A673 (cell line): ENCODE results near the gene WDR27. TPM values are rescaled to one million over a fixed set of nuclear protein-coding genes. Genes with fewer than 3 reads are reported as not detected.

Experiments
- Bru-seq: library from RNA; stranded (reverse); fragments of 400-500 nt; gene quantifications from one replicate; lab custom pipeline; 2021; lab: Mats Ljungman, UMichigan
- BruChase-seq, 2 experiments: library from RNA; stranded (reverse); fragments of 400-500 nt; gene quantifications; one replicate each; lab custom pipeline; 2021; lab: Mats Ljungman, UMichigan
- BruUV-seq: library from RNA; stranded (reverse); fragments of 400-500 nt; replicated peaks from 2 replicates; lab custom pipeline; 2021; lab: Mats Ljungman, UMichigan
- CTCF ChIA-PET: fragments of 300-600 bp; sonication (Branson Sonifier 250); formaldehyde crosslinking; loops from one replicate; lab custom pipeline; 2022; ENCODE audit warnings: antibody characterized with exemption; lab: Charles Lee
- POLR2A ChIA-PET: fragments of 300-600 bp; sonication (Branson Sonifier 250); formaldehyde crosslinking; loops from one replicate; lab custom pipeline; 2022; ENCODE audit warnings: antibody characterized with exemption; ENCODE audit not compliant: low non-redundant PET; lab: Charles Lee
- DNase-seq: peaks from one replicate; pipeline ENCODE4 v3.0.0-alpha.2; 2015; ENCODE audit warnings: low spot score
- H3K27ac ChIP-seq: fragments of 200-600 bp; sonication (generic); 2 replicates; pipeline ENCODE4 v1.5.1; 2016; ENCODE audit warnings: mixed run types, low read depth, mild to moderate bottlenecking, mixed read lengths, antibody characterized with exemption, low read length; ENCODE audit not compliant: poor library complexity, severe bottlenecking
- H3K27me3 ChIP-seq: fragments of 200-600 bp; sonication (generic); replicated peaks from 2 replicates; pipeline ENCODE4 v1.6.1; 2017; ENCODE audit warnings: mixed run types, low read depth, mild to moderate bottlenecking, mixed read lengths, antibody characterized with exemption, low read length; ENCODE audit not compliant: insufficient read depth, poor library complexity
- H3K36me3 ChIP-seq: fragments of 200-600 bp; sonication (generic); 2 replicates; pipeline ENCODE4 v1.6.1; 2016; ENCODE audit warnings: mixed run types, mild to moderate bottlenecking, mixed read lengths, antibody characterized with exemption, low read length; ENCODE audit not compliant: insufficient read depth, poor library complexity, severe bottlenecking
- H3K4me1 ChIP-seq: fragments of 200-600 bp; sonication (generic); 2 replicates; pipeline ENCODE4 v1.6.1; 2017; ENCODE audit warnings: mixed run types, mild to moderate bottlenecking, mixed read lengths, antibody characterized with exemption, low read length; ENCODE audit not compliant: insufficient read depth, poor library complexity, severe bottlenecking
- H3K4me3 ChIP-seq: fragments of 200-600 bp; sonication (generic); 2 replicates; pipeline ENCODE4 v1.5.1; 2016; ENCODE audit warnings: low read depth, mixed run types, mild to moderate bottlenecking, mixed read lengths, low read length; ENCODE audit not compliant: poor library complexity, severe bottlenecking
- H3K9me3 ChIP-seq: fragments of 200-600 bp; sonication (generic); 2 replicates; pipeline ENCODE4 v1.6.1; 2016; ENCODE audit warnings: mixed run types, low read depth, mild to moderate bottlenecking, mixed read lengths, antibody characterized with exemption, low read length; ENCODE audit not compliant: poor library complexity, severe bottlenecking
- CTCF ChIP-seq: fragments of 300-800, 200-600 bp; sonication (generic); conservative IDR thresholded peaks from 2 replicates; pipeline ENCODE4 v1.5.1; 2017; ENCODE audit warnings: low read depth, mild to moderate bottlenecking, antibody characterized with exemption, low read length, moderate library complexity, mixed read lengths
- EZH2 ChIP-seq: fragments of 200-600 bp; sonication (generic); IDR thresholded peaks from 2 replicates; pipeline ENCODE4 v1.6.1; 2017; ENCODE audit warnings: borderline replicate concordance, low read depth, mild to moderate bottlenecking, mixed read lengths, antibody characterized with exemption, low read length; ENCODE audit not compliant: poor library complexity, severe bottlenecking
- intact Hi-C: fragments of 100-400 bp; cut with micrococcal nuclease; formaldehyde crosslinking; loops from one replicate; pipeline ENCODE4 v1.10.0; 2022; ENCODE audit not compliant: unreplicated experiment
- long read RNA-seq: library from polyadenylated mRNA; stranded (forward); transcript quantifications from one replicate; pipeline ENCODE4 v2.0.0, GENCODE V29; 2022
- total RNA-seq: library from RNA; stranded (reverse); gene quantifications from 2 replicates; pipeline ENCODE4 v1.2.3, GENCODE V29; 2021

Gene WDR27
- total RNA-seq (77.3 and 89.1 TPM in 2 replicates), Bru-seq, nascent RNA (percentile 73 among the genes with signal in this experiment), BruChase-seq, experiment 1, labeled RNA remaining after a 2-hour chase (percentile 91 among the genes with signal in this experiment), BruChase-seq, experiment 2, labeled RNA remaining after a 6-hour chase (percentile 95 among the genes with signal in this experiment)
- long read RNA-seq, partial matches to known transcripts, result 11 of 26 reads
- long read RNA-seq, other reads (novel, unspliced or antisense), result 13 of 26 reads

- POLR2A ChIA-PET, result interaction anchor here (0.5 kb wide), 1 partner anchor 186 kb away, joined by 3 read pairs; no protein-coding TSS in a partner anchor
- Histone ChIP-seq H3K36me3 (peaks cover 33% of the 10 kb centered on the region), H3K4me1 (peaks cover 27% of the 10 kb centered on the region), H3K27me3 (no peaks in the 10 kb centered on the region), H3K27ac (peak within 1 kb of the TSS; percentile 99), H3K9me3 (no peaks in the 10 kb centered on the region), H3K4me3 (peak within 1 kb of the TSS; percentile 92)
- CTCF ChIA-PET, result no interaction called here
- DNase-seq, result peak; percentile 98
- BruUV-seq, result no TSS peak
- TF ChIP-seq CTCF (no peak), EZH2 (no peak)
- intact Hi-C loops, result loop anchor here (2.0 kb wide), 1 partner anchor 745 kb away; no protein-coding TSS in a partner anchor
These were observed at the start of gene WDR27, which contains the start of gene C6orf120 for GRCh38 chr6:169701954-169702839. WDR27 (minus strand) TSS chr6:169702029; CDS start chr6:169689005, 13,024 bp downstream. C6orf120 (plus strand) TSS chr6:169702126; CDS start chr6:169702460, 334 bp downstream.

- POLR2A ChIA-PET, result no interaction called here
- intact Hi-C loops, result no loop called here
- BruUV-seq, result no TSS peak
- Histone ChIP-seq H3K27ac (no peak overlapping the region), H3K4me1 (peaks cover 10% of the 10 kb centered on the region), H3K36me3 (no peaks in the 10 kb centered on the region), H3K4me3 (no peak overlapping the region), H3K27me3 (no peaks in the 10 kb centered on the region), H3K9me3 (no peaks in the 10 kb centered on the region)
- no peak for TF ChIP-seq EZH2
- no peak for TF ChIP-seq CTCF
- no peak for DNase-seq
- CTCF ChIA-PET, result no interaction called here
These were observed 44.7 kb upstream of the WDR27 start for GRCh38 chr6:169746556-169746955.

- DNase-seq, result no peak
- ChIA-PET CTCF (no interaction called here), POLR2A (no interaction called here)
- Histone ChIP-seq H3K27ac (no peak overlapping the region), H3K9me3 (no peaks in the 10 kb centered on the region), H3K4me3 (no peak overlapping the region), H3K36me3 (no peaks in the 10 kb centered on the region), H3K27me3 (no peaks in the 10 kb centered on the region), H3K4me1 (peaks cover 6% of the 10 kb centered on the region)
- TF ChIP-seq EZH2, result no peak
- TF ChIP-seq CTCF, result no peak
- intact Hi-C loops, result no loop called here
- no TSS peak for BruUV-seq
These were observed 43.6 kb upstream of the WDR27 start for GRCh38 chr6:169745405-169745804.
